Measurements from ENCODE around the gene UIMC1.

- no peak for TF ChIP-seq CTCF (IDR thresholded peaks at IDR 0.05)
- no peak for TF ChIP-seq POLR2A (IDR thresholded peaks at IDR 0.05)
Measured at GRCh38 chr5:176915906-176916305, 90.7 kb downstream of the UIMC1 start.

All from lower leg skin (tissue), 3 donors.